Progenitor cell of endocrine pancreas (in vitro differentiated cells): ENCODE measurements around the gene SPON1. TPM values are rescaled to one million over a fixed set of nuclear protein-coding genes. Genes with fewer than 3 reads are reported as not detected.
A peak's percentile ranks its signal among the peaks of the same experiment; 100 is the strongest.

Source experiments
- DNase-seq: peaks from one replicate; pipeline ENCODE4 v3.0.0; 2021; ENCODE audit warnings: low spot score; ENCODE audit not compliant: unreplicated experiment
- H3K27ac Mint-ChIP-seq: 2 replicates; pipeline ENCODE4 v1.8.0; 2021; ENCODE audit warnings: mild to moderate bottlenecking, moderate library complexity, mixed read lengths
- H3K27me3 Mint-ChIP-seq: 2 replicates; pipeline ENCODE4 v1.8.0; 2021; ENCODE audit warnings: mixed read lengths
- H3K36me3 Mint-ChIP-seq: 2 replicates; pipeline ENCODE4 v1.8.0; 2022; ENCODE audit warnings: mixed read lengths; ENCODE audit not compliant: insufficient read depth
- H3K4me1 Mint-ChIP-seq: 2 replicates; pipeline ENCODE4 v1.8.0; 2021; ENCODE audit warnings: low read depth, mixed read lengths
- H3K4me3 Mint-ChIP-seq: 2 replicates; pipeline ENCODE4 v1.8.0; 2021; ENCODE audit warnings: low read depth, mild to moderate bottlenecking, moderate library complexity, mixed read lengths
- H3K9me3 Mint-ChIP-seq: 2 replicates; pipeline ENCODE4 v1.8.0; 2021; ENCODE audit warnings: low read depth, mixed read lengths
- CTCF ChIP-seq: fragments of 200-600 bp; sonication (generic); IDR thresholded peaks from one replicate; pipeline ENCODE4 v1.5.0; 2021; ENCODE audit warnings: antibody characterized with exemption, mild to moderate bottlenecking; ENCODE audit not compliant: unreplicated experiment
- long read RNA-seq: library from polyadenylated mRNA; unstranded; transcript quantifications from one replicate; pipeline ENCODE4 v2.0.0, GENCODE V29; 2020
- total RNA-seq: library from RNA; stranded (reverse); gene quantifications from 2 replicates; pipeline ENCODE4 v1.2.1, GENCODE V29; 2021

SPON1 gene
- 13.3 and 13.7 TPM in 2 replicates for total RNA-seq
- long read RNA-seq, full-length matches to known transcripts, result 30 of 51 reads
- long read RNA-seq, partial matches to known transcripts, result 8 of 51 reads
- long read RNA-seq, other reads (novel, unspliced or antisense), result 13 of 51 reads

- H3K27ac Mint-ChIP-seq, result no peak within 1 kb of the TSS
Measured at GRCh38 chr11:13962562-13963168, at the start of gene SPON1. TSS of gene SPON1 (plus strand) at chr11:13962723. CDS start at chr11:13962905, 182 bp downstream.

DNA sequence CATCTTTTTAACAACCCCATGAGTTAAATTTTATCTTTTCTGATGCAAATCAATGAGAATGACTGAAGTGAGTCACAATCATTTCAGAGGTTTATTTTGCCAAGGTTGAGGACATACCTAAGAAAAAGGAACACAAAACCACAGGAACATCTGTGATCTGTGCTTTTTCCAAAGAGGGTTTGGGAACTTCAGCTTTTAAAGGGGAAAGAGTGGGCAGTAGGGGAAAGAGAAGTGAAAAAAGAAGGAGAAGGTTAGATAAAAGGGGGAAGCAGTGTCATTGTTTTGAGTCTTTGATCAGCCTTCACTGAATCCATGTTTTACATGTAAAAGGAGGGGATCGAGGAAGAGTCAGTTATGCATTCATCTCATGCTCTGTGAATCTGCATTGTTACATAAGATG lies 45.3 kb upstream of the SPON1 start:
- peaks cover 3% of the 10 kb centered on the region for H3K9me3 Mint-ChIP-seq
- peaks cover 13% of the 10 kb centered on the region for H3K27me3 Mint-ChIP-seq
- no peak for DNase-seq
- H3K4me1 Mint-ChIP-seq, result no peaks in the 10 kb centered on the region
- no peak overlapping the region for H3K27ac Mint-ChIP-seq
- no peak for TF ChIP-seq CTCF
- H3K36me3 Mint-ChIP-seq, result no peaks in the 10 kb centered on the region
- H3K4me3 Mint-ChIP-seq, result no peak overlapping the region

More at GRCh38 chr11:13962562-13963168, at the start of gene SPON1:
- Mint-ChIP-seq H3K36me3 (no peaks in the 10 kb centered on the region), H3K4me1 (peaks cover 35% of the 10 kb centered on the region), H3K27me3 (peaks cover 57% of the 10 kb centered on the region), H3K9me3 (no peaks in the 10 kb centered on the region), H3K4me3 (peak within 1 kb of the TSS; percentile 66)
- DNase-seq, result peak; percentile 58
- TF ChIP-seq CTCF, result no peak

- H3K27me3 Mint-ChIP-seq, result peaks cover 17% of the 10 kb centered on the region
- no peak overlapping the region for H3K4me3 Mint-ChIP-seq
- TF ChIP-seq CTCF, result no peak
- H3K36me3 Mint-ChIP-seq, result no peaks in the 10 kb centered on the region
- peaks cover 3% of the 10 kb centered on the region for H3K9me3 Mint-ChIP-seq
- no peak overlapping the region for H3K27ac Mint-ChIP-seq
- no peak for DNase-seq
- no peaks in the 10 kb centered on the region for H3K4me1 Mint-ChIP-seq
Measured at GRCh38 chr11:13917904-13918303, 44.6 kb upstream of the SPON1 start.

- no peak for DNase-seq
- H3K27ac Mint-ChIP-seq, result no peak overlapping the region
- TF ChIP-seq CTCF, result no peak
- H3K27me3 Mint-ChIP-seq, result peaks cover 17% of the 10 kb centered on the region
- no peak overlapping the region for H3K4me3 Mint-ChIP-seq
- no peaks in the 10 kb centered on the region for H3K9me3 Mint-ChIP-seq
- H3K36me3 Mint-ChIP-seq, result no peaks in the 10 kb centered on the region
- H3K4me1 Mint-ChIP-seq, result no peaks in the 10 kb centered on the region
Measured at GRCh38 chr11:13920756-13921155, 41.8 kb upstream of the SPON1 start.

GRCh38 chr11:13921545-13921944 lies 41.0 kb upstream of the SPON1 start:
- Mint-ChIP-seq H3K27me3 (peaks cover 14% of the 10 kb centered on the region), H3K4me1 (no peaks in the 10 kb centered on the region), H3K36me3 (no peaks in the 10 kb centered on the region), H3K4me3 (no peak overlapping the region), H3K9me3 (no peaks in the 10 kb centered on the region), H3K27ac (no peak overlapping the region)
- TF ChIP-seq CTCF, result no peak
- DNase-seq, result no peak
